ENCODE results near the gene ETV7.

The ETV7 gene

DNA sequence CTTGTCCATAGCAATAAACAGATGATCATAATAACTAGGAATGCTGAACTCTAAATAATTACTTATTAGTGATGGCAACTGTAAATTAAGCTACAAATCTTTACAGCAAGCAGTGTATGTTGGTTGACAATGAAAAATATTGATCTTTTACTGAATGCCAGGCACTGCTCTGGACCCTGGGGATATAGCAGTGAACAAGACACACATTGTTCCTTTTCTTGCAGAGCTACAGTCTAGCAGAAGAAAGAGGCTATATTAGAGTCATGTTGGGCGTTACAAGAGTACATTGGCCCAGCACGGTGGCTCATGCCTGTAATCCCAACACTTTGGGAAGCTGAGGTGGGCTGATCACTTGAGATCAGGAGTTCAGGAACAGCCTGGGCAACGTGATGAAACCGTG is 43.7 kb upstream of the ETV7 start:
- Histone ChIP-seq H3F3A (ENCODE audit: low read depth) (no peaks in the 10 kb centered on the region), H3K9me2 (replicated peaks; ENCODE audit: low read depth, low read length) (no peaks in the 10 kb centered on the region), H4K20me1 (ENCODE audit: insufficient read depth, low read length, poor library complexity, severe bottlenecking) (no peaks in the 10 kb centered on the region), H2AFZ (ENCODE audit: low read length) (no peak overlapping the region), H3K4me1 (ENCODE audit: insufficient read depth, low read length, poor library complexity, severe bottlenecking) (no peaks in the 10 kb centered on the region), H3K36me3 (ENCODE audit: insufficient read depth, low read length) (no peaks in the 10 kb centered on the region), H3K4me2 (ENCODE audit: low read depth, low read length, poor library complexity, severe bottlenecking) (no peak overlapping the region), H3K9ac (ENCODE audit: low read depth, low read length, poor library complexity, severe bottlenecking) (no peak overlapping the region), H3K4me3 (ENCODE audit: low read length, poor library complexity, severe bottlenecking) (no peak overlapping the region), H3K9me3 (ENCODE audit: insufficient read depth, low read depth, low read length) (no peaks in the 10 kb centered on the region), H3K79me2 (ENCODE audit: insufficient read depth, low read length) (no peaks in the 10 kb centered on the region), H3K27me3 (ENCODE audit: insufficient read depth, low read length, poor library complexity, severe bottlenecking) (no peaks in the 10 kb centered on the region)
- TF ChIP-seq, protein P1, sequence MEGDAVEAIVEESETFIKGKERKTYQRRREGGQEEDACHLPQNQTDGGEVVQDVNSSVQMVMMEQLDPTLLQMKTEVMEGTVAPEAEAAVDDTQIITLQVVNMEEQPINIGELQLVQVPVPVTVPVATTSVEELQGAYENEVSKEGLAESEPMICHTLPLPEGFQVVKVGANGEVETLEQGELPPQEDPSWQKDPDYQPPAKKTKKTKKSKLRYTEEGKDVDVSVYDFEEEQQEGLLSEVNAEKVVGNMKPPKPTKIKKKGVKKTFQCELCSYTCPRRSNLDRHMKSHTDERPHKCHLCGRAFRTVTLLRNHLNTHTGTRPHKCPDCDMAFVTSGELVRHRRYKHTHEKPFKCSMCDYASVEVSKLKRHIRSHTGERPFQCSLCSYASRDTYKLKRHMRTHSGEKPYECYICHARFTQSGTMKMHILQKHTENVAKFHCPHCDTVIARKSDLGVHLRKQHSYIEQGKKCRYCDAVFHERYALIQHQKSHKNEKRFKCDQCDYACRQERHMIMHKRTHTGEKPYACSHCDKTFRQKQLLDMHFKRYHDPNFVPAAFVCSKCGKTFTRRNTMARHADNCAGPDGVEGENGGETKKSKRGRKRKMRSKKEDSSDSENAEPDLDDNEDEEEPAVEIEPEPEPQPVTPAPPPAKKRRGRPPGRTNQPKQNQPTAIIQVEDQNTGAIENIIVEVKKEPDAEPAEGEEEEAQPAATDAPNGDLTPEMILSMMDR (conservative IDR thresholded peaks at IDR 0.05; ENCODE audit: low read length): no peak
- TF ChIP-seq EZH2phosphoT487 (IDR thresholded peaks at IDR 0.05; ENCODE audit: borderline replicate concordance): no peak

GRCh38 chr6:36430351-36430750 is 42.9 kb upstream of the ETV7 start:
- no peaks in the 10 kb centered on the region for H3K9me2 ChIP-seq (replicated peaks; ENCODE audit: low read depth, low read length)
- H3F3A ChIP-seq (ENCODE audit: low read depth): no peaks in the 10 kb centered on the region
- no peaks in the 10 kb centered on the region for H3K36me3 ChIP-seq (ENCODE audit: insufficient read depth, low read length)
- no peaks in the 10 kb centered on the region for H3K4me1 ChIP-seq (ENCODE audit: insufficient read depth, low read length, poor library complexity, severe bottlenecking)
- no peak overlapping the region for H2AFZ ChIP-seq (ENCODE audit: low read length)
- no peak overlapping the region for H3K4me2 ChIP-seq (ENCODE audit: low read depth, low read length, poor library complexity, severe bottlenecking)
- no peak for TF ChIP-seq EZH2phosphoT487 (IDR thresholded peaks at IDR 0.05; ENCODE audit: borderline replicate concordance)
- TF ChIP-seq, protein P1 (conservative IDR thresholded peaks at IDR 0.05; ENCODE audit: low read length): no peak
- no peaks in the 10 kb centered on the region for H3K9me3 ChIP-seq (ENCODE audit: insufficient read depth, low read depth, low read length)
- no peaks in the 10 kb centered on the region for H3K79me2 ChIP-seq (ENCODE audit: insufficient read depth, low read length)
- no peaks in the 10 kb centered on the region for H4K20me1 ChIP-seq (ENCODE audit: insufficient read depth, low read length, poor library complexity, severe bottlenecking)
- H3K27me3 ChIP-seq (ENCODE audit: insufficient read depth, low read length, poor library complexity, severe bottlenecking): no peaks in the 10 kb centered on the region
- no peak overlapping the region for H3K9ac ChIP-seq (ENCODE audit: low read depth, low read length, poor library complexity, severe bottlenecking)
- no peak overlapping the region for H3K4me3 ChIP-seq (ENCODE audit: low read length, poor library complexity, severe bottlenecking)

- no peak overlapping the region for H3K9ac ChIP-seq (ENCODE audit: low read depth, low read length, poor library complexity, severe bottlenecking)
- H3F3A ChIP-seq (ENCODE audit: low read depth): no peaks in the 10 kb centered on the region; the same call in 1 of the 2 replicates
- no peaks in the 10 kb centered on the region for H3K9me2 ChIP-seq (replicated peaks; ENCODE audit: low read depth, low read length)
- no peak overlapping the region for H2AFZ ChIP-seq (ENCODE audit: low read length)
- H3K9me3 ChIP-seq (ENCODE audit: insufficient read depth, low read depth, low read length): no peaks in the 10 kb centered on the region
- TF ChIP-seq, protein P1 (conservative IDR thresholded peaks at IDR 0.05; ENCODE audit: low read length): no peak
- no peak for TF ChIP-seq EZH2phosphoT487 (IDR thresholded peaks at IDR 0.05; ENCODE audit: borderline replicate concordance)
- no peak overlapping the region for H3K4me2 ChIP-seq (ENCODE audit: low read depth, low read length, poor library complexity, severe bottlenecking)
- H3K27me3 ChIP-seq (ENCODE audit: insufficient read depth, low read length, poor library complexity, severe bottlenecking): no peaks in the 10 kb centered on the region
- peaks cover 1% of the 10 kb centered on the region for H3K4me1 ChIP-seq (ENCODE audit: insufficient read depth, low read length, poor library complexity, severe bottlenecking)
- H4K20me1 ChIP-seq (ENCODE audit: insufficient read depth, low read length, poor library complexity, severe bottlenecking): no peaks in the 10 kb centered on the region
- no peaks in the 10 kb centered on the region for H3K79me2 ChIP-seq (ENCODE audit: insufficient read depth, low read length)
- H3K4me3 ChIP-seq (ENCODE audit: low read length, poor library complexity, severe bottlenecking): no peak overlapping the region
- no peaks in the 10 kb centered on the region for H3K36me3 ChIP-seq (ENCODE audit: insufficient read depth, low read length)
Measured at GRCh38 chr6:36428911-36429310, 41.4 kb upstream of the ETV7 start.

Measured in Loucy (cell line).